KMS-11 (cell line): ENCODE results near the gene BABAM2.

ENCODE experiments used
- H2AFZ ChIP-seq: fragments of 200-600 bp; sonication (generic); 2 replicates; pipeline ENCODE4 v1.6.1; 2016; ENCODE audit warnings: antibody characterized with exemption, mixed run types, low read depth
- H3K27ac ChIP-seq: fragments of 200-600 bp; sonication (generic); 2 replicates; pipeline ENCODE4 v1.6.1; 2016; ENCODE audit warnings: mild to moderate bottlenecking, mixed run types
- H3K27me3 ChIP-seq: fragments of 200-600 bp; sonication (generic); 2 replicates; pipeline ENCODE4 v1.6.1; 2017; ENCODE audit warnings: mild to moderate bottlenecking, low read depth, mixed run types, moderate library complexity; ENCODE audit not compliant: insufficient read depth
- H3K36me3 ChIP-seq: fragments of 200-600 bp; sonication (generic); 2 replicates; pipeline ENCODE4 v1.6.1; 2017; ENCODE audit warnings: mild to moderate bottlenecking, mixed run types; ENCODE audit not compliant: insufficient read depth
- H3K4me1 ChIP-seq: fragments of 200-600 bp; sonication (generic); 2 replicates; pipeline ENCODE4 v1.6.1; 2016; ENCODE audit warnings: mild to moderate bottlenecking, low read depth, mixed run types; ENCODE audit not compliant: poor library complexity, severe bottlenecking
- H3K4me2 ChIP-seq: fragments of 200-600 bp; sonication (generic); 2 replicates; pipeline ENCODE4 v1.7.0; 2016; ENCODE audit warnings: mild to moderate bottlenecking, mixed run types
- H3K4me3 ChIP-seq: fragments of 200-600 bp; sonication (generic); IDR thresholded peaks from 2 replicates; pipeline ENCODE4 v1.6.1; 2017; ENCODE audit warnings: low read depth, low read length, mixed read lengths; ENCODE audit not compliant: insufficient read depth
- H3K79me2 ChIP-seq: fragments of 200-600 bp; sonication (generic); 2 replicates; pipeline ENCODE4 v1.6.1; 2016; ENCODE audit warnings: low read depth, mixed run types; ENCODE audit not compliant: insufficient read depth
- H3K9ac ChIP-seq: fragments of 200-600 bp; sonication (generic); 2 replicates; pipeline ENCODE4 v1.6.1; 2016; ENCODE audit warnings: mild to moderate bottlenecking, mixed run types
- H4K20me1 ChIP-seq: fragments of 200-600 bp; sonication (generic); 2 replicates; pipeline ENCODE4 v1.6.1; 2016; ENCODE audit warnings: mild to moderate bottlenecking, mixed run types; ENCODE audit not compliant: insufficient read depth
- TF ChIP-seq, protein P1 (sequence below): fragments of 200-600 bp; sonication (generic); conservative IDR thresholded peaks from 2 replicates; pipeline ENCODE4 v1.6.1; 2017; ENCODE audit warnings: low read depth, mild to moderate bottlenecking, antibody characterized with exemption, low read length, moderate library complexity, mixed read lengths

The BABAM2 gene

DNA sequence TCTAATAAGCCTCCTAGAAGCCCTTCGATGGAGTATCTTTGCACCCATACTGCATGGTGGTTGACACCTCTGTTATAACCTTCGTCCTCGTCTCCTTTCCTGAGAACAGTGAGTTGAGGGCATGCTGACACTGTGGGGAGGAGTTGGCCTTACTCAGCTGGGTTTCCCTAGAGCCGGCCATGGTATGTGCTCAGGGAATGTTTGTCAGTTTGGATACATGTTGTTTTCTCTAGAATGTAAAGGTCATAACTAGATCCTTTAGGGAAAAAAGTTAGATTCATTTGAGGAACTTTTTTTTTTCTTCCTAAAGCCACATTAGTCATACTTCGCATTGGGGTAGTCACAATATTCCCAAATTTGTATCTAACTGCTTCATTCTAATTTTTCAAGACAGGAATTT lies 396.1 kb downstream of the BABAM2 start:
- no peak overlapping the region for H3K4me3 ChIP-seq
- H3K27me3 ChIP-seq, result no peaks in the 10 kb centered on the region
- H3K9ac ChIP-seq, result no peak overlapping the region
- H3K27ac ChIP-seq, result no peak overlapping the region
- no peaks in the 10 kb centered on the region for H3K36me3 ChIP-seq
- H2AFZ ChIP-seq, result no peak overlapping the region
- no peaks in the 10 kb centered on the region for H4K20me1 ChIP-seq
- H3K79me2 ChIP-seq, result no peaks in the 10 kb centered on the region
- TF ChIP-seq, protein P1, sequence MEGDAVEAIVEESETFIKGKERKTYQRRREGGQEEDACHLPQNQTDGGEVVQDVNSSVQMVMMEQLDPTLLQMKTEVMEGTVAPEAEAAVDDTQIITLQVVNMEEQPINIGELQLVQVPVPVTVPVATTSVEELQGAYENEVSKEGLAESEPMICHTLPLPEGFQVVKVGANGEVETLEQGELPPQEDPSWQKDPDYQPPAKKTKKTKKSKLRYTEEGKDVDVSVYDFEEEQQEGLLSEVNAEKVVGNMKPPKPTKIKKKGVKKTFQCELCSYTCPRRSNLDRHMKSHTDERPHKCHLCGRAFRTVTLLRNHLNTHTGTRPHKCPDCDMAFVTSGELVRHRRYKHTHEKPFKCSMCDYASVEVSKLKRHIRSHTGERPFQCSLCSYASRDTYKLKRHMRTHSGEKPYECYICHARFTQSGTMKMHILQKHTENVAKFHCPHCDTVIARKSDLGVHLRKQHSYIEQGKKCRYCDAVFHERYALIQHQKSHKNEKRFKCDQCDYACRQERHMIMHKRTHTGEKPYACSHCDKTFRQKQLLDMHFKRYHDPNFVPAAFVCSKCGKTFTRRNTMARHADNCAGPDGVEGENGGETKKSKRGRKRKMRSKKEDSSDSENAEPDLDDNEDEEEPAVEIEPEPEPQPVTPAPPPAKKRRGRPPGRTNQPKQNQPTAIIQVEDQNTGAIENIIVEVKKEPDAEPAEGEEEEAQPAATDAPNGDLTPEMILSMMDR, result no peak
- H3K4me1 ChIP-seq, result no peaks in the 10 kb centered on the region
- no peak overlapping the region for H3K4me2 ChIP-seq

DNA sequence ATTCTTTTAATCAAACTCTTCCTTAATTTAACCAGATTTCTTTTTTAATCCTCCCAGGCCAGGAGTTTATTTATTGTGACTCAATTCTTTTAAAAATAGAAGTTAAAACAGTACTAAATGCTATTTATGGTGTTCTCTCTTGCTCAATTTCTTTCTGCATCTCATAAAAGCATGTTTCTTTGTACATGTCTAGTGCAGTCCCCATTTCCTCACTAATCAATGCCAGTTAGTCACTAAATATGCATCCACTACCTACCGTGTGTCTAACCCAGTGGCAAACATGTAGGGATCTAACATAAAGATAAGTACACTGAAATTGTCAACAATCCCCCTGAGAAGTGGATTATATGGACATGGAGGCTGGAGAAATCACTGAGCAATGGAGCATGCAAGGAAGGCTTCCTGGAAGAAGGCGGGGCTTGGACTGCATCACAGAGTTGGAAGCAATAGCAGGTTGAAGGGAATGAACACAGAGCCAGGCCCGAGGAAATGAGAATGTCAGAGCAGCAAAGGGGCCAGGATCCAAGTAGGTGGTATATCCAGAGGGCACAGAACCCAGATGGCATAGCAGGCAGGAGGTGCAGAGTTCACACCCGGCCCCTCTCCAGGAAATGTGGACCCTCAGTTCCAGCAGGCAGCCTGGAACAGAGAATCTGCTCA lies 396.9 kb downstream of the BABAM2 start:
- H3K4me3 ChIP-seq, result no peak overlapping the region
- no peak overlapping the region for H3K4me2 ChIP-seq
- no peaks in the 10 kb centered on the region for H3K79me2 ChIP-seq
- H3K36me3 ChIP-seq, result no peaks in the 10 kb centered on the region
- H2AFZ ChIP-seq, result no peak overlapping the region
- no peak overlapping the region for H3K27ac ChIP-seq
- H3K27me3 ChIP-seq, result no peaks in the 10 kb centered on the region
- H3K9ac ChIP-seq, result no peak overlapping the region
- TF ChIP-seq, protein P1, result no peak
- H4K20me1 ChIP-seq, result no peaks in the 10 kb centered on the region
- H3K4me1 ChIP-seq, result no peaks in the 10 kb centered on the region

DNA sequence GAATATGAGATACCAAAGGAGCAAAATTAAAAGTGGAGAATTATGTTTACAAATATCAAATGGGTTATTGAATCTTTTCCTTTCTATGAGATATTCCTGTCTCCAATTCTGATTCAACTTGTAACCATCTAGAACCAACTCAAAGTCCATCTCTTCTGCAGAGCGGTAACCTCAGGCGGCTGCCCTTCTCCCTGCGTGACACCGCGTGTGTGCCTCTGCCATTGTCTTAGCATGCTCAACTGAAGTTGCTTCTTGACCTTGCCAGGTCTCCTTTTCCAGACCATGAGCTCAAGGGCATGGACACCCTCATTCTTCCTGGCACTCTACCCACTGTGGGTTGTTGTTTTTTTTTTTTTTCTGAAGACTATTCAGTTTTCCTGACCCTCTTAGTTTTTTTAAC lies 398.1 kb downstream of the BABAM2 start:
- TF ChIP-seq, protein P1, result no peak
- Histone ChIP-seq H3K79me2 (no peaks in the 10 kb centered on the region), H3K4me3 (no peak overlapping the region), H3K27ac (no peak overlapping the region), H3K27me3 (no peaks in the 10 kb centered on the region), H3K4me1 (no peaks in the 10 kb centered on the region), H4K20me1 (no peaks in the 10 kb centered on the region), H2AFZ (no peak overlapping the region), H3K4me2 (no peak overlapping the region), H3K9ac (no peak overlapping the region), H3K36me3 (no peaks in the 10 kb centered on the region)

DNA sequence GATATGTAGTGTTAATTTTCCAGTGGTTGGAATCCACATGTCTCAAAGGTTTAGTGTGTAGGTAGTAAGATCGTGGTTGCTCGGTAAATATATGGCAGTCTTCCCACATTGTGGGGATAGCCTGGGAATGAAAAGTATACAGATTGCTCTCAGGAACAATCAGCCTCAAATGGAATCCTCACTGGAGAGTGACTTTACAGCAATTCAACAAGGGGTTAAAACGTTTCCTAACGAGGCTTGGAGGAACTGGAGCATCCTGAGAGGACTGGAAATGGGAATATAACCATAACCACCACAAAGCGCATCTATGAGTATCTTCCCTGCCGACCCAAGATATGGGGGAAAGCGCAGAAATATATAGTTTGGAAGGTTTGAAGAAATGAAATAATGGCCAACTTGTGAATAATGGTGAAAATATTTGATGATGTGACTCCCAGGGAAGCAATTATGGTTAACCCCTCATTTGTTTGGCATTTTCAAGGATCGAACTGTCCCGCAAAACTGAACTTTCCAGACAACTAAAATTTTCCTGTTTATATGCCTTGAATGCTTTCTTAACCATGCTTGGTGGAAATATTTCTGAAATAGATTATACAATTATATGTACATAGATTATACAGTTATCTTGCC lies 401.4 kb downstream of the BABAM2 start:
- Histone ChIP-seq H3K79me2 (no peaks in the 10 kb centered on the region), H3K4me3 (no peak overlapping the region), H3K27me3 (no peaks in the 10 kb centered on the region), H4K20me1 (no peaks in the 10 kb centered on the region), H3K9ac (no peak overlapping the region), H3K4me1 (no peaks in the 10 kb centered on the region), H3K4me2 (no peak overlapping the region), H2AFZ (no peak overlapping the region), H3K36me3 (no peaks in the 10 kb centered on the region), H3K27ac (no peak overlapping the region)
- TF ChIP-seq, protein P1, result no peak
